CD4-positive, alpha-beta T cell treated with Interleukin-17A for 1 hour (primary cell): ENCODE measurements around the gene NDUFS3.
A peak's percentile ranks its signal among the peaks of the same experiment; 100 is the strongest.

Source experiments
- DNase-seq: peaks from one replicate; pipeline ENCODE4 v3.0.0-alpha.2; 2020

The NDUFS3 gene

DNA sequence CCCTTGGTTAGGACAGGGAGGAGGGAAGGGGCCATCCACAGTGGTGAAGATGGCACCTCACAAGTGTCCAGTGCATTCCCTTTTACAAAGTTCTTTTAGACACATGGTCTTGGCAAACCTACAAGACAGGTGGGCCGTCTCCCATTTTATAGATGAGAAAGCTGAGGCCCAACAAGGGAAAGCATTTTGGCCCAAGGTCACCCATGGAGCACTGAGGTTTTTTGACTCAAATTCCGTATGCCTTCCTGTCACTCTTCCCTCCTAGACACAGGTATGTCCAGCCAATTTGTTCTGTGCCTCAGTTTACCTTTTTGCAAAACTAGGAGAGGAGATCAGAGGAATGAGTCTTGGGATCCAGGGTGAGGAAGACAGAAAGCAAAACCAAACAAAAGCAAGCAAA lies 14.1 kb downstream of the NDUFS3 start:
- DNase-seq = no peak

DNA sequence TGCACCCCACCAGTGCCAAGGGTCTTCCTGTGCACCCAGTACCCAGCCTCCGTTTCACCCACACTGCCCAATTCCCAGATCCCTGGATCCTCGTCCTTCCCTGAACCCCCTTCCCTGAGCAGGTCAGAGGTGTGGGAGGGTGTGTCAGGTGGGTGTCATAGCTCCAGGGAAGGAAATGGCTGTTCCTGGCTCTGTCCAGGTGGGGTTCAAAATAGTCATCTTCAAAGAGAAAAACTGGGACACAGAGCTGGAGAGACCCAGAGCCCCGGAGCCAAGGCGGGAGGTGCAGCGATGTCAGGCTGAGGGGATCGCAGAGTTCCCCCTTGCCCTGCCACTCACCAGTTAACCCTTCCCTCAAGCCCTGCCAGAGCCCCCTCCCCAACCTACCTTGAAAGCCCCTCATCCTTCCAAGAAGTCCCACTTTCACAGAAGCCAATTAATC lies 14.6 kb downstream of the NDUFS3 start:
- no peak for DNase-seq

DNA sequence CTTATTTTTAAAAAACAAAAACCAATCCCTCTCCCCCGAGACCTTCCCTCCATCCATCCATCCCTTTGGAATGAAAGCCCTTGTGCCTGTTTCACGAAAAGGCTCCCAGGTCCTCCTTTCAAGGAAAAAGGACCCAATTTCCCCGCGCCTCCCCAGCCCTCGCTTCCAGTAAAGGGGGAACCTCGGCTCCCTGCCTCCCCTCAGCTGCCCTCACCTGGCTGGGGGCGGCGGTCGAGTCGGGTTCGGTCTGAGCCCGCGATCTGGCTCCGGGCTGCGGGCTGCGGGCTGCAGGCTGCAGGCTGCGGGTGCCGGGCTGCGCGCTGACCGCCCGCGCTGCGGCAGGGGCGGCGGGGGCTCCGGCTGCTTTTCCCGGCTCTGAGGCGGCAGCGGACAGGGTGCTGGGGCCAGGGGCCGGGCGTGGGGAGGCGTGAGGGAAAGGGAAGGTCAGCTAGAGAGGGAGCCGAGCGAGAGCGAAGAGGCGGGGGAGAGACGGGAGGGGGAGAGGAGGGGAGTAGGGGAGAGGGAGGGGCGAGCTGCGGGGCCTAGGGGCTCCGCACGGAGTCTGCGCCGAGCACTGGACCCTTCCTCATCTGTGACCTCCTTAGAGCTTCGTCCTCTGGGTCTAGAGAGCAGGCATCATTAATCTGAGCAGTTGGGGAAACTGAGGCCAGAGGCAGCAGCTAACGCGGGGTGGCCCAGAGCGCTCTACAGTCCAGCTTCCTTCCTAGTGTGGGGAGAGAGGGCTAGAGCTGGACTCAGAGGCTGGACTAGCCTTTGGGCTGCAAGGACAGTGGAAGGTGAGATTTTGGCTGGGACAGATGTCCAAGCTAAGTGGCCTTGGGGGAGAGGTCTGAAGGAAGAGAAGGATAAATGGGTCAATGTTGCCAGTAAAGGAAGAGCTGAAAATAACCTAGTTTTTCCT lies 15.3 kb downstream of the NDUFS3 start, which contains the start of gene C1QTNF4:
TSS of gene C1QTNF4 (minus strand) at position 478 of the 922 bp plus-strand sequence. CDS start 3,601 bp downstream, outside the sequence.
- DNase-seq = no peak

DNA sequence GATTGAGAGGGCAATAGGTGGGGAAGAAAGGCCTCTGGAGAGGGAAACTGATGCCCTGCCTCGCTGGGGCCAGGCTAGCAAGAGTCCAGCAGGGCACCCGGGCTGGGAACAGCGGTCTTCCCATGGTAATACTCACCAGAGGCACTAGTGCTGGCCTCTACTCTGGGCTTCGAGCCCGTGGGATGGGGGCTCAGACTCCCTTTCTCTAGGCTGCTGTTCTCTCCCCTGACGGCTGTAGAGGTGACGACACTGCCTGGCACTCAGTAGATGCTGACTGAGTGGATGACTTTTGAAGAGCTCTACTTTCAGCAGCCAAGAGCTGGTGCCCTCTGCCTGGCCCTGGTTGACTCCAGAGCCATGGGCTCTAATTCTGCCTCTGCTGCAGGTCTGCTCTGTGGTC lies 16.2 kb downstream of the NDUFS3 start:
- no peak for DNase-seq

DNA sequence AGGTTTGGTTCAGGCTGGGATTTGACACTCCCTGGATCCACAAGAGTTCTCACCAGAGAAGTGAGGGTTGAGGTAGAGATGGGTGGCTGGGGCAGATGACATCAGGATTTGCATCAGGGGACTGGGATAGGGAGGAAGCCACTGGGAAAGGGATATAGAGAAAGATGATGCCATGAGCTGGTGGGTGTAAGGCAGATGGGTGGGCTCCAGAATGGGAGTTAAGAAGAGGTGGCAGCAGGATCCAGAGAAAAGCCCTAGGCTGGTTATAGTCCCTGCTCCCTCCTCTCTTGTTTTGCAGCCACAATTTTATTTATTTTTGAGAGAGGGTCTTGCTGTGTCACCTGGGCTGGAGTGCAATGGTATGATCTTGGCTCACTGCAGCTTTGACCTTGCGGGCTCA lies 17.1 kb downstream of the NDUFS3 start:
- no peak for DNase-seq

DNA sequence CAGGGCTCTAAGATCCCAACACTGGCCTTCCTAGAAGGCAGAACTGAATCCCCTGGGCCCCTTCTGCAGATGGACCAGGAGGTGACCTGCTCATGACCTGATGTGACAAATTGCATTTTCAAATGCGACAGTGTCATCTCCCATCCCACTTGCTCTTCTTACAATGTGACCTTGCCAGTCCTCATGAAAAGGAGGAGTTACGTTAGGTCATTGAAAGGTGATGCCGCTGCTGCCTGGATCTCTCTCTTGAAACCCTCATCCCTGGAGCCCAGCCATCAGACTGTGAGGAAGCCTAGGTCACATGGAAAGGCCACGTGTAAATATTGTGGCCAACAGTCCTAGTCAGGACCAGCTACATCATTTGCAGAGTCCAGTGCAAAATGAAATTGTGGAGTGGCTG lies 21.0 kb downstream of the NDUFS3 start:
- DNase-seq = no peak

DNA sequence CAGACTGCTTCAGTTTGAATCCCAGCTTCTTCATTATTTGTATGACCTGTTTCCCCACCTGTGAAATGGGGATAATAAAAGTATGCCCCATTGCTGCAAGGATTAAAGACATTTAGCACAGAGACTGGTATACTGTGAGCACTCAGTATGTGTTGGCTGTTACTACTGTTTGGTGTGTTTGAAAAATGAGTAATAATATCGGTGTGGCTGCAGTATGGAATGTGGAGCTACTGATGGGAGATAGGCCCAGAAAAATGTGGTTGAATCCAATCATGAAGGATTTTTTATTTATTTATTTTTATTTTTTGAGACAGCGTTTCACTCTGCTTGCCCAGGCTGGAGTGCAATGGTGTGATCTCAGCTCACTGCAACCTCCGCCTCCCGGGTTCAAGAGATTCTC lies 24.4 kb downstream of the NDUFS3 start:
- DNase-seq = no peak

DNA sequence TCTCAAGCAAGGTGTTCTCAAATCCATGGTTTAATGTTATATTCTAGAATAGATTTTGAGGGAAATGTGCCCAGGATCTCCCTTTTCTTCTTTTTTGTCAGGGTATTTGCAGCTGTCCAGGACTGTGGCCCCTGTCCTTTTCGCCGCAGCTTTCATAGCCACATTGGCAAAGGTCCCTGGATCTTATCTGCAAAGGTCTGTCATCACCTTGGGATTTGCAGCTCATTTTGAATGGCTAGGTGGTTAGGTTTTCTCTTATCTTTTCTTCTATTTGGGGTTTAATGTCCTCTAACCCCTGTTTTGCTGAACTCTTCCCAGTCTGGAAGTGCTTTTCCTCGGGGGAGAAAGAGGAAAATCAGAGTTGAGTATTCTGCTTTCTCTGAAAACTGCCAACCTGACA lies 27.0 kb downstream of the NDUFS3 start:
- no peak for DNase-seq

DNA sequence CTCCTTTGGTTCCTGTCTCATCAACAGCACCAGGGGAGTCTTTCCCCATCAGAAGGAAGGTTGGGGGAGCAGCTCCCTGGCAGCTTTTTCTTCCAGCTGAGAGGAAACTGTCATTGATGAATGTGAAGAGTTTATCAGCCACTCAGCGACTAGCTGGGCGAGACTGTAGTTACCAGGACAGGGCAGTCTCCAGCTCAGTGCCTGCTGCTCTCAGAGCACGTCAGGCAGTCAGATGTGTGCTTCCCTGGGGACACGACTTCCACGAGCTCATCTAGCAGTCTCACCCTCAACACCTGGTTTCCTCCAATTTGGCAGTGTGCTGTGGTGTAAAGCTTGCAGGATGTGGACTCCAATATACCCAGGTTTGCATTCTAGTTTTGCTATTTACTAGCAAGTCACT lies 27.9 kb downstream of the NDUFS3 start:
- DNase-seq = no peak

DNA sequence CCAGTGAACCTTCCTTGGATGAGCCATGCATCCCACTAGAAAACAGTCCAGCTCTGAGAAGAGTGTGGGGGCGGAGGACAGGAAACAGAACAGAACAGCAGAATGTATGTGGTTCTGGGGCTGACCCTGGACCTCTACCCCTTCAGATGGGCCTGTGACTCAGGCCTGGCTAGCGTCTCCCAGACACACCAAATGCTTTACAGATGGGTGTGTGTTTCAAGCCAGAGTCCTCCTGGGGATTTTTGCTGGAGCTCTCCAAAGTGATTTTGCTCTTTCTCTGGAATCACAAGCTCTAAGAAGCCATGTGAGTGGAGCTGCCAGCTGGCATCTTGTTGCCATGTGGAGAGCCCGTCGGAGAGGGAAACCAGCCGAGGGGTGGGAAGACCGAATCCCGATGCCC lies 28.5 kb downstream of the NDUFS3 start:
- no peak for DNase-seq

DNA sequence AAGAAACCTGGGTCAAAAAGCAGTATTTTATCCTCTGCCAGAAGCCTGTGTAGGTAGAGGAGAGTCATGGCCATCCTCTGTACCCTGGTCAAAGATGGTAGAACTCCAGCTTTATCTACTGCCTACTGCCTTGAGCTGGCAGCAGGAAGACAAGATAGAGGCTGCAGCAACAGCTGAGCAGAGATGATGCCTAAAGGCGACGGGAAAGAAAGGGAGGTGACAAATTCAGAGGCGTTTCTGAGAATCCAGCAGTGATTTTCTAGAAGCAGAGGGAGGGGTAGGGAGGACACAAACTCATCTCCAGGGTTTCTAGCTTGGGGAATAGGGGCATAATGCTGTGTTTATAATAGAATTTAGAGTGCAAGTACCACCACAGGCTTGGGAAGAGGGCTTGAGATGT lies 30.8 kb downstream of the NDUFS3 start:
- DNase-seq = no peak

DNA sequence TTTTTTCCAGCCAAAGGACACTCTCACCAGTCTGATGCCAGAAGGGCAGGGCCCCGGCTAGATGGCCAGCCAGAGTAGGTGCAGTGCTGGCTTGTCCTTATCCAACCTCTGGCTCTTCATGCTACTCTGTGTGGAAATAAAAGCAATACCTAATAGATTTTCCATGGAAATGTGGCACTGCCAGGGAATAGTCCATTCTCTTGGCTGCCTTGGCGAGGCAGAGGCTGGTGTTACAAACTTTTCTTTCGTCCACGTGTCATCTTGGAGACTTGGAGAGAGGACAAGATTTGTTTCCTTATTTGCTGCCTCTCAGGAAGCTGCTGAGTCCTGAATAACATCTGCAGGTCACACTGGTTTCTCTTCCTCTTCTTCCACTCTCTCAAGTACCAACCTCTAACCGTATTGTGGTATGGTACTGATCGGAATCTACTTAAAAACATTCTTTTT lies 32.5 kb downstream of the NDUFS3 start:
- DNase-seq = no peak

DNA sequence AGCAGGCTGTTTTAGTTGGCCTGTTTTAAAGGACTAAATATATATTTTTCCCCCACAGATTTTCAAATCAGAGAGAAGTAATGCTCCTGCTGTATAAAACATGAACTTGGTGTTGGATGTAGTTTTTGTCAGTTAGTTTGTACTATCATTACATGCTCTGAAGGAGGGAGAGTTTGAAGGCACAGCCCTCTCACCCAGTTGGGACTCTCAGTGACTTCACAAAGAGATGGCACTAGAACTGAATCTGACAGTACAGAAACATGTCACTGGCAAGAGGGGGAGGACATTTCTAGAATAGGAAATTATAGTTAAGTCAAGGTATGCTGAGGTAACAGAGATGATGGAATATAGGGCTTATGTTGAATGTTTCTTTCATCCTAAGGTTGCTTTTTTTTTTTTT lies 36.4 kb downstream of the NDUFS3 start:
- DNase-seq = no peak

DNA sequence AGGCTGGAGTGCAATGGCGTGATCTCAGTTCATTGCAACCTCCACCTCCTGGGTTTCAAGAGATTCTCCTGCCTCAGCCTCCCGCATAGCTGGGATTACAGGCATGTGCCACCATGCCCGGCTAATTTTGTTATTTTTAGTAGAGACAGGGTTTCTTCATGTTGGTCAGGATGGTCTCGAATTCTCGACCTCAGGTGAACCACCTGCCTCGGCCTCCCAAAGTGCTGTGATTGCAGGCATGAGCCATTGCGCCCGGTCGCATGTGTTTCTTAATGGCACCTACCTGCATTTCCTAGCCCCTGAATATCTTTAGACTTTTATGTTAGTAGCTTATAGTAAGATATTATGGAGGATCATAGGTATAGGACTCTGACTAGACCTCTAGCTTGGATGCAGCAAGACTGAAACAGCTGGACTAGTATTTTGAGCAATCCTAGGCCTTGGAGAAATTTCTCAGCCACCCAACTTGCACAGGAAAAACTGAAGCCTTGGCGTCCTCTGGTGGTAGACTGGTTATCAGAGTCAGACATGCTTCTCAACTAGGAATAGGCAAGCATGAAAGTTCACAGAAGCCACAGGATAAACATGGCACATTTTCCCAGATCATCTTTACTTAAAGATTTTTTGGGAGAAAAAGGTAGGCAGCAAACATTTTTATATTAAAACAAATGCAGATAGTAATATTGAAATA lies 38.0 kb downstream of the NDUFS3 start:
- DNase-seq = peak; percentile 20

DNA sequence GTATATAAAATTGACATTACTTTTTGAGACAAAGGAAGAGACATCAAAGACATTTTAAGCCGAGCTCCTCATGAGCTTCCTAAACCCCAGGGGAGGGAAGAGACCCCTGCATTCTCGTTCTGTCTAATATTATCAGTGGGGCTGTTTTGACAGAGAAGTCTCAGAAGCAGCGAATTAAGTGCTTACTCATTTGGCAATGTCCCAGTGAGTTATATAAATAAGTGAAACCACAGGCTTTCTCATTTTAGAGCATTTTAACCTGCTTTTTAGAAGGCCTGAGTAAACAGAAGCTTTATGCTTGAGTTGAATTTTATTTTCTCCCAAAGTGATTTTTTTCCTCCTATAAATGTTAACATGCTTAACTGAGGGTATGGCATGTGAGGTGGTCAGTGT lies 38.5 kb downstream of the NDUFS3 start:
- no peak for DNase-seq

DNA sequence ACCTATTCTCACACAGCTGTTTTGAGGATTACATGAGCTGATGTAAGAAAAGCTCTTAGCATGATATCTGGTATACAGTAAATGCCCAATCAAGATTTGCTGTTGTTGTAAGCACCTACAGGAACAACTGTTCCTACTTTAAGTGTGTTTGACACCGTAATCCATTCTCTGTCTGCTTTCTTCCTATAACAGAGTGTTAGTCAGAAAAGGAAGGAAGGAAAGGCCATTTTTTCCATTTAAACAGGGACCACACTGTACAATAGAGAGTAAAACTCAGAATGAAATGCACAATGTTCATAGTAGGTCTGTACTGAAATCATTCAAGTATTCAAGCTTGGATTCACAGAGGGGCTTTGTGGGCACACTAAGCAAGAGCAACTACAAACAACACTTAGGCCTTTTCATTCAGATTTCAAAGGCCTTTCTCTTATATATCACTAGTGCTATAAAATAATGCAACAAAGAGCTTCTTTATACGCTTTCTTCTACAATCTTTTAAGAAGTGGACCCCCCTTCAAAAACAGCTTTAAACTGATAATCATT lies 42.0 kb downstream of the NDUFS3 start:
- DNase-seq = no peak

DNA sequence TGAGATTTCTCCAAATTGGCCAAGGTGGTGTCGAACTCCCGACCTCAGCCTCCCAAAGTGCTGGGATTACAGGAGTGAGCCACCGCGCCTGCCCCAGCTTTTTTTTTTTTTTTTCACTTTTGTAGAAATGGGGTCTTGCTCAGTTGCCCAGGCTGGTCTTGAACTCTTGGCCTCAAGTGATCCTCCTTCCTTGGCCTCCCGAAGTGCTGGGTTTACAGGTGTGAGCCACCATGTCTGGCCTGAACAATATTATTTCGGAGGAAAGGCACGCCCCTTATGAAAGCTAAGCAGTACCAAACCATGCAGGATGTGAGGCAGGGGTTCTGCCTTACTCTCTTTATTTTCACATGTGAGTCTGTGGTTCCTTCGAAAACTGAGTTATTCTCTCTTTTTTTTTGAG lies 47.4 kb downstream of the NDUFS3 start:
- DNase-seq = no peak

DNA sequence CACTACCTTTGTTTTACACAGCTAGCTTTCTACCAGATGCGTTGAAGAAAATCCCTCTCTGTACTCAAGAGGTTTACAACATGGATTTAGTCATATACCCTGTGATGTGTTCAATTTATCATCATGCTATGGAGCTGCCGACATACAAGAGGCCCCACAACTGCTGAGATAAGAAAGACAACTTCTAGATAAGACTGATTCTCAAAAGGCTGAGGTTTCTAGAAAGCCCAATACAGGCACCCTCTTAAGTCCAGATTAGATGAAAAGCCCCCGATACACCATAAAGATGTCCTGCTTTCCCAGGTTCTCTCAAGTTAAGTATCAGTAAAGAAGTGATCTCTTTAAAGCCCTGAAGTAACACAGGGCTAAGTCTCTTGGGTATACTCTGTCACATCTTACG lies 49.2 kb downstream of the NDUFS3 start:
- no peak for DNase-seq

DNA sequence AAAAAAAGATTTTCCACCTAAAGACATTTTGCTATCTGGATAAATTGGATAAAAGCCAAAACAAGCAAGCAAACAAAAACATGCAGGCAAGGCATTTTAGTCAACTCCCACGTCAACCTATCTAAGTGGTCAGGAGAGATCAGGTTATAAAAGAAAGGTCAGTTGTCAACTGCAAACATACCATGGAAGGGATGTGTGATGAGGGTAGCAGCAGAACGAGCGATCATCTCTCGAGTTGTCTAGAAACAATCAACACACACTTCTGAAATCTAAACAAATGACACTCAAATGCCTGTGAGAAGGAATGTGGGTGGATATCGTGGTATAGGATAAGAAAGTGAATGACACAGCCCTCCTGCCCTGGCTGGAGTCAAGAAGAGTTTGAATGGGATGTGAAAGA lies 52.6 kb downstream of the NDUFS3 start:
- DNase-seq = no peak
